ENCODE measurements around the gene ANO1. TPM values are rescaled to one million over a fixed set of nuclear protein-coding genes. Genes with fewer than 3 reads are reported as not detected.
A peak's percentile ranks its signal among the peaks of the same experiment; 100 is the strongest.

Gene ANO1
- polyA plus RNA-seq, 1 donor (not counting 4 experiments of a cell fraction or from before 2014, with no cell fraction given) = 45.2 TPM

- DNase-seq (ENCODE audit: low read depth, low spot score) = no peak
- Histone ChIP-seq H3K9ac (ENCODE audit: control insufficient read depth, extremely low read depth, insufficient read depth, low read length) (no peak overlapping the region), H3K36me3 (ENCODE audit: control insufficient read depth in 2 of 2, extremely low read depth in 1 of 2, insufficient read depth in 2 of 2, low read length in 2 of 2) (no peaks in the 10 kb centered on the region), H3K4me2 (ENCODE audit: control insufficient read depth, extremely low read depth, insufficient read depth, low read depth, low read length) (no peak overlapping the region), H4K20me1 (ENCODE audit: control insufficient read depth, extremely low read depth, insufficient read depth, low read length) (no peaks in the 10 kb centered on the region), H3K79me2 (ENCODE audit: control insufficient read depth, insufficient read depth, low read length) (no peaks in the 10 kb centered on the region), H3K27me3 (ENCODE audit: control insufficient read depth, extremely low read depth, insufficient read depth, low read length) (no peaks in the 10 kb centered on the region), H3K9me3 (ENCODE audit: control insufficient read depth, low read depth, low read length) (no peaks in the 10 kb centered on the region), H2AFZ (ENCODE audit: control insufficient read depth, low read length) (no peak overlapping the region), H3K4me3 (ENCODE audit: control insufficient read depth in 2 of 3, extremely low read depth in 1 of 3, insufficient read depth in 2 of 3, low read depth in 1 of 3, low read length in 3 of 3) (no peak overlapping the region), H3K9me1 (ENCODE audit: control insufficient read depth, extremely low read depth, insufficient read depth, low read length) (no peaks in the 10 kb centered on the region), H3K27ac (ENCODE audit: control insufficient read depth, insufficient read depth, low read length) (no peak overlapping the region), H3K4me1 (ENCODE audit: control insufficient read depth, extremely low read depth, insufficient read depth, low read length) (peaks cover 3% of the 10 kb centered on the region)
- TF ChIP-seq CTCF (optimal IDR thresholded peaks at IDR 0.05 in 1 of 3, IDR thresholded peaks at IDR 0.05 in 1 of 3, conservative IDR thresholded peaks at IDR 0.05 in 1 of 3; ENCODE audit: extremely low read depth in 1 of 3, insufficient read depth in 2 of 3, low read length in 3 of 3) (no peak), EZH2 (IDR thresholded peaks at IDR 0.05; ENCODE audit: low read length) (no peak)
- FAIRE-seq = no peak
- dilution Hi-C loops (cut with MboI; ENCODE audit: extremely low pct_ligation_motif_present, low sequenced_read_pairs) = loop anchor here (5.0 kb wide), 1 partner anchor 69 kb away; no protein-coding TSS in a partner anchor
Measured at GRCh38 chr11:70233034-70233433, 154.9 kb downstream of the ANO1 start.

GRCh38 chr11:70233511-70233934, 155.4 kb downstream of the ANO1 start:
- Histone ChIP-seq H3K4me3 (ENCODE audit: control insufficient read depth in 2 of 3, extremely low read depth in 1 of 3, insufficient read depth in 2 of 3, low read depth in 1 of 3, low read length in 3 of 3) (no peak overlapping the region), H3K27ac (ENCODE audit: control insufficient read depth, insufficient read depth, low read length) (no peak overlapping the region), H3K9me1 (ENCODE audit: control insufficient read depth, extremely low read depth, insufficient read depth, low read length) (no peaks in the 10 kb centered on the region), H3K4me2 (ENCODE audit: control insufficient read depth, extremely low read depth, insufficient read depth, low read depth, low read length) (no peak overlapping the region), H3K9ac (ENCODE audit: control insufficient read depth, extremely low read depth, insufficient read depth, low read length) (no peak overlapping the region), H3K4me1 (ENCODE audit: control insufficient read depth, extremely low read depth, insufficient read depth, low read length) (peaks cover 3% of the 10 kb centered on the region), H3K9me3 (ENCODE audit: control insufficient read depth, low read depth, low read length) (no peaks in the 10 kb centered on the region), H3K27me3 (ENCODE audit: control insufficient read depth, extremely low read depth, insufficient read depth, low read length) (no peaks in the 10 kb centered on the region), H4K20me1 (ENCODE audit: control insufficient read depth, extremely low read depth, insufficient read depth, low read length) (no peaks in the 10 kb centered on the region), H3K36me3 (ENCODE audit: control insufficient read depth in 2 of 2, extremely low read depth in 1 of 2, insufficient read depth in 2 of 2, low read length in 2 of 2) (no peaks in the 10 kb centered on the region), H2AFZ (ENCODE audit: control insufficient read depth, low read length) (no peak overlapping the region), H3K79me2 (ENCODE audit: control insufficient read depth, insufficient read depth, low read length) (no peaks in the 10 kb centered on the region)
- FAIRE-seq = peak; percentile 97
- DNase-seq (ENCODE audit: low read depth, low spot score) = peak; percentile 95
- TF ChIP-seq CTCF (optimal IDR thresholded peaks at IDR 0.05 in 1 of 3, IDR thresholded peaks at IDR 0.05 in 1 of 3, conservative IDR thresholded peaks at IDR 0.05 in 1 of 3; ENCODE audit: extremely low read depth in 1 of 3, insufficient read depth in 2 of 3, low read length in 3 of 3) = no peak
- no peak for TF ChIP-seq EZH2 (IDR thresholded peaks at IDR 0.05; ENCODE audit: low read length)
- dilution Hi-C loops (cut with MboI; ENCODE audit: extremely low pct_ligation_motif_present, low sequenced_read_pairs) = loop anchor here (5.0 kb wide), 1 partner anchor 69 kb away; no protein-coding TSS in a partner anchor

All from keratinocyte (primary cell).